NCI-H2196 (cell line): ENCODE data around the gene SYNGR1.
"Not testable (repeated sequence)": the region's sequence is repeated elsewhere in the genome, so short reads cannot be mapped to it uniquely, and the experiment has no call there.

Experiments
- DNase-seq: peaks from one replicate; lab custom pipeline; 2025; ENCODE audit not compliant: unreplicated experiment; lab: John Stamatoyannopoulos, UW

The SYNGR1 gene

DNA sequence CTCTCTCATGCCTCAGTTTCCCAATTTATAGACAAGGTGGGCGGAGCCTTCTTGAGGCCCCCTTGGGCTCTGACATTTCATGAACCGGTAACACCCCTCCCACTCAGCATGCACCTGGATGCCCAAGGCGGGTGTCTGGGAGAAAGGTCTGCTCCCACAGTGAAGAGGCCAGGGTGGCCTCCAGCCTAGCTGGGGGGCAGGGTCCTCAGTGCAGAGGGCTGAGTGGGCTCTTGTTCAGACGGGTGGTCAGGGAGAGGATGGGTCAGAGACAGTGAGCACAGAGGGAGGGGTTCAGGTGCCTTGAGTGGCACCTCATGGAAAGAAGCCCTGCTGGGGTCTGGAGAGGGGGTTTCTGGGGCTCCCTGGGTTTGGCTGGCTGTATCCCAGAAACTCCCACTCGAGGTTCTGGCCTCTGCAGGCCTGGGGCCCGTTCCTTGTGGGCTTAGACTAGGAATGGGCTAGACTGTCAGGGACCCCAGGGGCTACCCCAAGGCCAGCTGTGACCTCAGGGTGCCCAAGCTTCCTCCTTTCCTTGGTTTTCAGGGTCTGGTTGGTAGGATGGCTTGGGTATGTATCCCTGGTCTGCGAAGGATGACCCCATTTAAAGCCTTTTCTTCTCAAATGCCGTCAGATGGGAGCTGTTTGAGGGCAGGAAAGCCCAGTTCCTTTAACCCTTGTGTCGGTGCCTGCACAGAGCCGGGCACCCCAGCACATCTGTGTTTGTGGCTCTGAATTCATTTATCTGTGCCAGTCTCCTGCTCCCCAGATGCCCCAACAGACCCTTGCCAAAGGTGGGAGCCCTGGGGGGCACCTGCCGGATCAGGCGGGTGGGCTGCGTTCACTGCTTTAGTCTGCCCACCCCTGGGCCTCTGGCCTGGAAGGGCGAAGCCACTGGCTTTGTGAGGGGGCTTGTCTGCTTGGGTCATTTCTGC lies 1.2 kb downstream of the SYNGR1 start:
- no peak for DNase-seq

- no peak for DNase-seq
These were observed 2.0 kb downstream of the SYNGR1 start for GRCh38 chr22:39351689-39352214.

- no peak for DNase-seq
These were observed 2.6 kb downstream of the SYNGR1 start for GRCh38 chr22:39352306-39352891.

DNA sequence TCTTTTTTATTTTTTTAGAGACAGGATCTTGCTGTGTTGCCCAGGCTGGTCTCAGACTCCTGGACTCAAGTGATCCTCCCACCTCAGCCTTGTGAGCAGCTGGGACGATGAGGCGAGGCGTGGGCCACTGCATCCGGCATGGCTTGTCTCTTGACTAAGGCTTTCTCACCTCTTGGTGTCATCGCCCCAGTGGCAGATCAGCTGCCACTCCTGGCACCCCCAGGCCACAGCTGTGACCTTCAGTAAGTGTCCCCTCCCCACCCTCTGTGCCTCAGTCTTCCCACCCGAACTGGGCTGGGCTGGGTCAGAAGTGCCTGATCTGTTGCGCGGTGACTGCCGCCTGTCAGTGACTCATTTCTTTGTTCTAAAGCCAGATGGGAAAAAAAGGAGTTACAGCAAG lies 3.6 kb downstream of the SYNGR1 start:
- no peak for DNase-seq

GRCh38 chr22:39355080-39355479 lies 5.3 kb downstream of the SYNGR1 start:
- DNase-seq: no peak

DNA sequence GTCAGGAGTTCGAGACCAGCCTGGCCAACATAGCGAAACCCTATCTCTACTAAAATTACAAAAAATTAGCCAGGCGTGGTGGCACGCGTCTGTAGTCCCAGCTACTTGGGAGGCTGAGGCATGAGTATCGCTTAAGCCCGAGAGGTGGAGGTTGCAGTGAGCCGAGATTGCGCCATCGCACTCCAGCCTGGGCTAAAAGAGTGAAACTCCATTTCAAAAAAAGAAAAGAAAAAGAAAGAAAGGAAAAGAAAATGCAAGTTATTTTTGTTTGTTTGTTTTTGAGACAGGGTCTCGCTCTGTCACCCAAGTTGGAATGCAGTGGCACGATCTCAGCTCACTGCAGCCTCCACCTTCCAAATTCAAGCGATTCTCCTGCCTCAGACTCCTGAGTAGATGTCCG lies 6.0 kb downstream of the SYNGR1 start:
- DNase-seq: not testable (repeated sequence)

DNA sequence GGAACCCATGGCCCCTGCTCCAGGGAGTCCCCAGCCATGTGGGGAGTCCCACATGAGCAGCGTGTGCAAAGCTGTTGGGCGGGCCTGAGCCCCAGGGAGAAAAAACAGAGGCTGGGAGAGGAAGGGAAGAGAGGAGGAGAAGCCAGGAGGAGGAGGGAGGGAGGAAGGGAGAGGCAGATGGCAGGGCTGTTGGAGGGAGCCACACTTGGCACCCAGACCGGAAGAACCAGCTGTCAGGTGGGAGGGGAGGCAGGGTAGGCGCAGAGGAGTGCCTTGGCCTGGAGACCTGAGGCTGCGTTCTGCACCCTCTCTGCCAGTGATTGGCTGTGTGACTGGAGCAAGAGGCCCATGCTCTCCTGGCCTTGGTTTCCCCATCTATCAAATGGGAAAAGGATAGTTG lies 6.7 kb downstream of the SYNGR1 start:
- DNase-seq: peak; percentile 9

DNA sequence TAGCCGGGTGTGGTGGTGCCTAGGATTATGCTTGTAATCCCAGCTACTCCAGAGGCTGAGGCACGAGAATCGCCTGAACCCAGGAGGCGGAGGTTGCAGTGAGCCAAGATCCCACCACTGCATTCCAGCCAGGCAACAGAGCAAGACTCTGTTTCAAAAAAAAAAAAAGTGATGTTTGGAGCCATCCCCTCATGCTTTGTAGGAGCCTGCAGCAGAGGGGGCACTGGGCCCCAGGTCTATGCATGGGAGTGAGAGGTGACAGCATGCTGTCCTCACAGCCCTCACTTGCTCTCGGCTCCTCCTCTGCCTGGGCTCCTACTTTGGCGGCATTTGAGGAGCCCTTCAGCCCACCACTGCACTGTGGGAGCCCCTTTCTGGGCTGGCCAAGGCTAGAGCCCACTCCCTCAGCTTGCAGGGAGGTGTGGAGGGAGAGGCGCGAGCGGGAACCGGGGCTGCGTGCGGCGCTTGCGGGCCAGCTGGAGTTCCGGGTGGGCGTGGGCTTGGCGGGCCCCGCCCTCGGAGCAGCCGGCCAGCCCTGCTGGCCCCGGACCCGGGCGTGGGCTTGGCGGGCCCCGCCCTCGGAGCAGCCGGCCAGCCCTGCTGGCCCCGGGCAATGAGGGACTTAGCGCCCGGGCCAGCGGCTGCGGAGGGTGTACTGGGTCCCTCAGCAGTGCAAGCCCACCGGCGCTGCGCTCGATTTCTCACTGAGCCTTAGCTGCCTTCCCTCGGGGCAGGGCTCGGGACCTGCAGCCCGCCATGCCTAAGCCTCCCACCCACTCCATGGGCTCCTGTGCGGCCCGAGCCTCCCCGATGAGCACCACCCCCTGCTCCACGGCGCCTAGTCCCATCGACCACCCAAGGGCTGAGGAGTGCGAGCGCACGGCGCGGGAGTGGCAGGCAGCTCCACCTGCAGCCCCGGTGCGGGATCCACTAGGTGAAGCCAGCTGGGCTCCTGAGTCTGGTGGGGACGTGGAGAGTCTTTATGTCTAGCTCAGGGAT lies 7.6 kb downstream of the SYNGR1 start:
- not testable (repeated sequence) for DNase-seq

- DNase-seq: not testable (repeated sequence)
These were observed 8.4 kb downstream of the SYNGR1 start for GRCh38 chr22:39358197-39358596.

- no peak for DNase-seq
These were observed 9.9 kb downstream of the SYNGR1 start for GRCh38 chr22:39359659-39360195.

GRCh38 chr22:39360242-39360641 lies 10.5 kb downstream of the SYNGR1 start:
- no peak for DNase-seq

DNA sequence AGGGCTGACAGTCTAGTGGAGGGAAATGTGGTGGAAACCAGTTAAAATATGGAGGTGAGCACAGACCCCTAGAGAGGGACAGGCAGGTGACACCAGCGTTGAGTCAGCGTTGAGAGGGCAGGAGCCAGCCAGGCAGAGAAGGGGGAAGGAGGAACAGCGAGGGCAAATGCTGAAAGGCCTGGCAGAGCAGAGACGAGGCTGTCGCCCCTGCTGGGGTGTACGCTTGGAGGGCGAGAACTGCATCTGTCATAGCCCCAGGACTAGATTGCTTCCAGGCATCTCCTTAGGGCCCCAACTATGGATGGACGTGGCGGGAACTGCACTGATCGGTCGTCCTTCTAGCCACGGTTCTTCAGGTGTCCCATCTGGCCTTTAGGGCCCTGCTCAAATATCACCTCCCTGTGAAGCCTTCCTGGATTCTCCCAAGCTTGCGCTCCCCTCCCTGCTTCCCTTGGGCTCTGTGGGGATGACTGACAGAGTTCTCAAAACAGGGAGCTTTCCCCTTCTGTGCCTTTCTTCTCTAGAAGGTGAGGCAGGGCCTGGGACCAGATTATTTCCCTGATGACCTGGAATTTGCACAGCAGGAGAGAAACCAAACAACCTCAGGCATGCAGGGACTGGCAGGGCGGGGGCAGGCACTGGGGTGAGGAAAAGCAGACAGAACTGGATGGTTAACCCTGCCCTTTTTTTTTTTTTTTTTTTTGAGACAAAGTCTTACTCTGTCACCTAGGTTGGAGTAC lies 11.1 kb downstream of the SYNGR1 start:
- DNase-seq: no peak

- no peak for DNase-seq
These were observed 11.7 kb downstream of the SYNGR1 start for GRCh38 chr22:39361496-39361895.

GRCh38 chr22:39362271-39362670 lies 12.5 kb downstream of the SYNGR1 start:
- no peak for DNase-seq

GRCh38 chr22:39362932-39363331 lies 13.1 kb downstream of the SYNGR1 start:
- DNase-seq: no peak

GRCh38 chr22:39363751-39364515 lies 14.1 kb downstream of the SYNGR1 start:
- DNase-seq: no peak

GRCh38 chr22:39364714-39365491 lies 15.1 kb downstream of the SYNGR1 start:
- DNase-seq: no peak

DNA sequence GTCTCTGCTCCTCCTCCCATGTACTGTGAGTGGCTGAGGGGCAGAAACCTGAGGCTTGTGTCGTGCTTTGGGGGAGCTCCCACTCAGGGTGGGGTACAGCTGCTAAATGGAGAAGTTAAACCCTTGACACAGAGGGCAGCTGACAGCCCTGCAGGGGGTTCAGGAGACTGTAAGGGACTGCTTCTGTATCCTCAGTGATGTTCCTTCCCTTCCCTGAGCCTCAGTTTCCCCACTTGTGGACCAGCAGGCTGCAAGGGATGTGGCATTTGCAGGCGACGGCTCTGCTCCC lies 15.6 kb downstream of the SYNGR1 start:
- DNase-seq: no peak

GRCh38 chr22:39367035-39367434 lies 17.2 kb downstream of the SYNGR1 start:
- no peak for DNase-seq
